Measurements from ENCODE around the gene ANKDD1A. TPM values are rescaled to one million over a fixed set of nuclear protein-coding genes. Genes with fewer than 3 reads are reported as not detected.

The ANKDD1A gene
- total RNA-seq = 1.1 TPM
- long read RNA-seq = 0 reads

GRCh38 chr15:64911311-64912186, at the start of gene ANKDD1A:
Gene ANKDD1A (plus strand): TSS chr15:64911902. CDS start chr15:64911931, 29 bp downstream.
- ATAC-seq (peak; percentile 95), DNase-seq (ENCODE audit: missing footprints) (peak; percentile 82)
- intact Hi-C loops (cut with DNase I) = no loop called here

- ATAC-seq (no peak), DNase-seq (ENCODE audit: missing footprints) (no peak)
- intact Hi-C loops (cut with DNase I) = no loop called here
Measured at GRCh38 chr15:64861960-64862359, 49.7 kb upstream of the ANKDD1A start.

GRCh38 chr15:64862408-64862807, 49.3 kb upstream of the ANKDD1A start:
- ATAC-seq (no peak), DNase-seq (ENCODE audit: missing footprints) (no peak)

GRCh38 chr15:64864068-64864467, 47.6 kb upstream of the ANKDD1A start:
- no peak for DNase-seq (ENCODE audit: missing footprints)
- ATAC-seq = no peak
- intact Hi-C loops (cut with DNase I) = no loop called here

More at GRCh38 chr15:64862408-64862807, 49.3 kb upstream of the ANKDD1A start:
- intact Hi-C loops (cut with DNase I) = no loop called here

GRCh38 chr15:64865126-64865997, 46.3 kb upstream of the ANKDD1A start:
- ATAC-seq (no peak), DNase-seq (ENCODE audit: missing footprints) (no peak)
- intact Hi-C loops (cut with DNase I) = no loop called here

- ATAC-seq (no peak), DNase-seq (ENCODE audit: missing footprints) (no peak)
- intact Hi-C loops (cut with DNase I) = no loop called here
Measured at GRCh38 chr15:64865998-64866520, 45.6 kb upstream of the ANKDD1A start.

- ATAC-seq (no peak), DNase-seq (ENCODE audit: missing footprints) (no peak)
- intact Hi-C loops (cut with DNase I) = no loop called here
Measured at GRCh38 chr15:64869501-64869900, 42.2 kb upstream of the ANKDD1A start.

- no peak for DNase-seq (ENCODE audit: missing footprints)
Measured at GRCh38 chr15:64870353-64870752, 41.3 kb upstream of the ANKDD1A start.

GRCh38 chr15:64875641-64876223, 36.0 kb upstream of the ANKDD1A start:
- ATAC-seq (no peak), DNase-seq (ENCODE audit: missing footprints) (no peak)
- intact Hi-C loops (cut with DNase I) = no loop called here

More at GRCh38 chr15:64870353-64870752, 41.3 kb upstream of the ANKDD1A start:
- no peak for ATAC-seq
- intact Hi-C loops (cut with DNase I) = no loop called here

- peak; percentile 82 for ATAC-seq
- intact Hi-C loops (cut with DNase I) = no loop called here
Measured at GRCh38 chr15:64877435-64877834, 34.3 kb upstream of the ANKDD1A start.

GRCh38 chr15:64878705-64879104, 33.0 kb upstream of the ANKDD1A start:
- intact Hi-C loops (cut with DNase I) = loop anchor here (2.0 kb wide), 1 partner anchor 36 kb away; no protein-coding TSS in a partner anchor
- ATAC-seq = no peak
- no peak for DNase-seq (ENCODE audit: missing footprints)

More at GRCh38 chr15:64877435-64877834, 34.3 kb upstream of the ANKDD1A start:
- peak; percentile 93 for DNase-seq (ENCODE audit: missing footprints)

GRCh38 chr15:64883100-64883581, 28.6 kb upstream of the ANKDD1A start:
- ATAC-seq (peak; percentile 58), DNase-seq (ENCODE audit: missing footprints) (no peak)
- intact Hi-C loops (cut with DNase I) = no loop called here

- intact Hi-C loops (cut with DNase I) = no loop called here
- peak; percentile 67 for ATAC-seq
- DNase-seq (ENCODE audit: missing footprints) = peak; percentile 87
Measured at GRCh38 chr15:64883997-64884511, 27.6 kb upstream of the ANKDD1A start.

- intact Hi-C loops (cut with DNase I) = no loop called here
- DNase-seq (ENCODE audit: missing footprints) = no peak
- no peak for ATAC-seq
Measured at GRCh38 chr15:64884679-64885078, 27.0 kb upstream of the ANKDD1A start.

- intact Hi-C loops (cut with DNase I) = no loop called here
- DNase-seq (ENCODE audit: missing footprints) (no peak), ATAC-seq (no peak)
Measured at GRCh38 chr15:64888336-64888735, 23.4 kb upstream of the ANKDD1A start.

- ATAC-seq (no peak), DNase-seq (ENCODE audit: missing footprints) (no peak)
- intact Hi-C loops (cut with DNase I) = no loop called here
Measured at GRCh38 chr15:64891561-64891960, 20.1 kb upstream of the ANKDD1A start.

- intact Hi-C loops (cut with DNase I) = no loop called here
- no peak for DNase-seq (ENCODE audit: missing footprints)
Measured at GRCh38 chr15:64892847-64893403, 18.8 kb upstream of the ANKDD1A start.

More at GRCh38 chr15:64892847-64893403, 18.8 kb upstream of the ANKDD1A start:
- ATAC-seq = no peak

Measured in Right ventricle myocardium inferior (tissue), 1 donor.